NCI-H2196 (cell line): ENCODE data around the gene WDR27.

Source experiments
- DNase-seq: peaks from one replicate; lab custom pipeline; 2025; ENCODE audit not compliant: unreplicated experiment; lab: John Stamatoyannopoulos, UW

Gene WDR27

DNA sequence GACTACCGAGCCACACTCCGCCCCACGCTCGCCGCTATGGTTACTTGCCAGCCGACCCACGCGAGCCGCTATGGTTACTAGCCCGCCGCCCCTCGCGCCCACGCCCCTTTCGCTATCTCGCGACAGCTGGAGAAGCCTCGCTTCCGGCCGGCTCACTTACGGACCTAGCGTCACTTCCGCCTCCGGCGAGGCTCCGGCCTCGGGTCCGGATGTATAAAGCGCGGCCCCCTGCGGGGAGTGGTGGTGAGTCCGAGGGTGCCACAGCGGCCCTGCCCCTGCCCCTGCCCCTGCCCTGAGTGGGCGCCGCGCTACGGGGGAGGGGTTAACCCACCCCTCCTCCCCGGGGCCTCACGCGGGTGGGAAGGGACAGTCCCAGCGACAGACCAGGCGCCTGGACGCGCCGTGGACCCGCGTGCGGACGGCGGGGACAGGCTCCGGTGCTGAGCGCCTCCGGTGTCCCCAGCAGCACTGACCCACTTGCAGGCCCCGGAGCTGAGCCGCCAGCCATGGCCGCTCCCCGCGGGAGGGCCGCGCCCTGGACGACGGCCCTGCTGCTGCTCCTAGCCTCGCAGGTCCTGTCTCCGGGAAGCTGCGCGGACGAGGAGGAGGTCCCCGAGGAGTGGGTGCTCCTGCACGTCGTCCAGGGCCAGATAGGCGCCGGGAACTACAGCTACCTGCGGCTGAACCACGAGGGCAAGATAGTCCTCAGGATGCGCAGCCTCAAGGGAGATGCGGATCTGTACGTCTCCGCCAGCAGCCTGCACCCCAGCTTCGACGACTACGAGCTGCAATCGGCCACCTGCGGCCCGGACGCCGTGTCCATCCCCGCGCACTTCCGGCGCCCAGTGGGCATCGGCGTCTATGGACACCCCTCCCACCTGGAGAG lies at the start of gene WDR27, which contains the start of gene C6orf120:
Gene WDR27, minus strand, starts transcription at position 76 of the 886 bp plus-strand sequence. CDS start 13,024 bp downstream, outside the sequence.
Gene C6orf120, plus strand, starts transcription at position 173 of the 886 bp plus-strand sequence. Its CDS starts 334 bp downstream, at position 507.
- peak; percentile 88 for DNase-seq

DNA sequence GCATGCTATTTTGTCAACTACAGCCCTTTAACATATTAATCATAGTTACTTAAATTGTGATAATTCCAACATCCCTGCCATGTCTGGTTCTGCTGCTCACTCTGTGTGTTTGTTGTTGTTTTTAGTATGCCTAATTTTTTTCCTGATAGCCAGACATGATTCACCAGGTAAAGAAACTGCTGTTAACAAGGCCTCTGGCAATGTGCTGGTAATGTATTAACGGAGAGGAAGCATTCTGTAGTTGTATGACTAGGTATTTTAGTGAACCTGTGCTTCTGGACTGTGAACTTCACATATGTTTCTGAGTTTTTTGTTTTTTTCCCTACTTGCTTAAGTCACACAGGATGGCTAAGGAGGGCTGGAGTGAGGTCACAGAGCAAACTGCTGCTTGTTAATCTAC lies 44.7 kb upstream of the WDR27 start:
- DNase-seq, result no peak

DNA sequence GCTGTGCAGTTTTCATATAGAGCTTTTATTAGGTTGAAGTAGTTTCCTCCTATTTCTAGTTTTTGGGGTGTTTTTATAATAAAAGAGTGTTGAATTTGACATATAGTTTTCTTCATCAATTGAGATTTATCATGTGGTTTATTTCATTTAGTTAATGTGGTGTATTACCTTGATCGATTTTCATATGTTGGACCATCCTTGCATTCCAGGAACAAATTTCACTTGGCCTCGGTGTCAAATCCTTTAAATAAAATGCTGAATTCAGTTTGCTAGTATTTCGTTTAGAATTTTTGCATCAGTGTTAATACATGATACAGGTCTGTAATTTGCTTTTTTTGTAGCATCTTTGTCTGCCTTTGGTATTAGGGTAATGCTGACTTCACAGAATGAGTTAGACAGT lies 43.6 kb upstream of the WDR27 start:
- no peak for DNase-seq

DNA sequence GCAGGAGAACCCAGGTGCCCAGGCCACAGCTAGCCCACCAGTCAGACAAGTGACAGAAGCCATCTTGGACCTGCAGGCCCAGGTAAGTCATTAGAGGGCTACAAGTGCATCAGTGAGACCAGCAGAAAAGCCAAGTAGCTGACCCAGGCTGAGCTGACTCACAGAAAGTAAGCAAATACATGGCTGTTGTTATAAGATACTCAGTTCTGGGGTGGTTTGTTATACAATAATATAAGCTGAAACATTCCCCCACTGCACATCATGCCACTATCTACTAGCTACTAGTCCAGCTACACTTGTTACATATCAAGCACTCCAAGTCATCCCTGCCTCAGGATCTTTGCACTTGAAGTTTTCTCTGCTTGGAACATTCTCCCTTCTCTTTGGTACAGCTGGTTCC lies 39.5 kb upstream of the WDR27 start:
- no peak for DNase-seq

DNA sequence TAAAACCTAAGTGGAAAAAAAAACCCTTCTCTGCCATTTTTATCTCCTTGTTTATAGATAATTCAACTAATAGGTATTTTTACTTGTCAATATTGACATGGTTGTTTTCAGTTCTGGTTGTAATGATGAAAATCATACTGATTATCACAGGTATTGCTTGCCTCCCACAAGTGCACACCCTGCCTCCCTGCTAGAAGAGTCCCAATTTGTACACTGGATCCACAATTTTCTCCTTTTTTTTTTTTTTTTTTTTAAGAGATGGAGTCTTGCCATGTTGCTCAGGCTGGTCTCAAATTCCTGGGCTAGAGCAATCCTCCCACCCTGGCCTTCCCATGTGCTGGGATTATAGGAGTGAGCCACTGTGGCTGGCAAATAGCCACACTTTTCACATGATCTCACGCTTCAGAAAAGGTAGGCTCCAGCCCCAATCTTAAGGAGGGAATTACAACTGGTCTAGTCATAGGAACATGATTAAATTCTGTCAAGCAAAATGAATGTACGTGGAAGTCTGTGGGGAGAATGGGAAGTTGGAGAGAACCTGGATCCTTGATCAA lies 37.2 kb upstream of the WDR27 start:
- DNase-seq, result no peak

DNA sequence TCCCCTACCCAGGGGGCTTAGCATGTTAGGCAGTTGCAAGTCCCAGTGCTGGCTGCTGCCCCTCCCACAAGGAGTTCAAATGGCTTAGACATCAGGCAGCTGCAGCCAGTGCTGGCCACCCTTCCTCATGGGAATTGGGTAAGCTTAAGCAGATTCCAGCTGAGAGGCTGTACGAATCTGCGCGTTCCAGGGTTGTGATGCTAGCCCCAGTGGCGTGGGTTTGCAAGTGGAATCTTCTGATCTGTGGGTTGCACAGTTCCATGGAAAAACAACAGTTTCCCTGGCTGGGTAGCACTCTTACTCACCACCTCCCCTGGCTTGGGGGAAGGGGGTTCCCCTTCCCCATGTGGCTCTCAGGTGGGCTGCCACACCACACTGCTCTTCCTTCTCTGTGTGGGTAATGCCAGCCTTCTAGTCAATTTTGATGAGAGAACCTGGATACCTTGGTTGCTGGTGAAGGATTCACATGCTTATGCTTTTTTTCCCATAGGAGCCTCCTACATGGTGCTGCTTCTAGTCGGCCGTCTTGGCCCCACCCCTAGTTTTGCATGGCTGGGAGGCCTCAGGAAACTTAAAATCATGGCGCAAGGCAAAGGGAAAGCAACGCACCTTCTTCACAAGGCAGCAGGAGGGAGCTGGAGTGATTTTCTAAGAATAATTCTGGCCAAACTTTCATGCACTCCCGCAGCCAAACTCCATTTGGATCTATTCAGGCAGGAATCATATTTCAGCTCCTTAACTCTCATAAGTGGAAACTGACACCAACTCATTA lies 36.6 kb upstream of the WDR27 start:
- no peak for DNase-seq

DNA sequence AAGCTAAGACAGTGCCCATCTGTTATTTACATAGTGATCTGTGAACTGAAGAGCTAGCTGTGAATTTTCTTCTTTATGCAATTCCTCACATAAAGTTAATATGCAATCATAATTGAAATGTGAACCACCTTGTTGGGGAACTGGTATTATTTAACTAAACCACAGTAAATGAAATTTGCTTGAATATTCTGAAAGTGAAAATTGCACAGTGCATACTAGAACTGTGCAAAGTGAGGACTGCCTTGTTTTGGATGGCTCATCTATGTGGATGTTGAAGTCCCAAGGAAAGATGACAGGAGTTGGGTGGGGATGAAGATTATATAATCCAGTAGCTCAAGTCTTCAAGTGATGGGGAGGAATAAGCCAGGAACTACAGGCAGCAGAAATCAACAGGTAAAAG lies 28.1 kb upstream of the WDR27 start:
- no peak for DNase-seq

DNA sequence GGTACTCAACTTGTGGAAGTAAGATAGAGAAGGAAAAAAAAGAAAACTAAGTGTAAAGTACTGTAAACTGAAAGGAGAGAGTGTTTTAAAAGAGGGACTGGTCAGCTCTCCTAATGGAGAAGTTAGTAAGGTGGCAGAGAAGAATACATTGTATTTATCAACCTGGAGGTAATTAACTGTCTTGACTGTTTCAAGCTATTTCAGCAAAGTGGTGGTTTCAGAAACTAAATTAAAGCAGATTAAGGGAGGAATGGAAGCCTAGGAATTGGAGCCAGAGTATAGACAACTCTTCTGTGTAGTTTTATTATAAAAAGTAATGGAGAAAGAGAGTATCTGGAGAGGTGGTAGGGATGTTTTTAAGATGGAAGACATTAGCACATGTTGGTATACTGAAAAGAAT lies 25.1 kb upstream of the WDR27 start:
- DNase-seq, result no peak

DNA sequence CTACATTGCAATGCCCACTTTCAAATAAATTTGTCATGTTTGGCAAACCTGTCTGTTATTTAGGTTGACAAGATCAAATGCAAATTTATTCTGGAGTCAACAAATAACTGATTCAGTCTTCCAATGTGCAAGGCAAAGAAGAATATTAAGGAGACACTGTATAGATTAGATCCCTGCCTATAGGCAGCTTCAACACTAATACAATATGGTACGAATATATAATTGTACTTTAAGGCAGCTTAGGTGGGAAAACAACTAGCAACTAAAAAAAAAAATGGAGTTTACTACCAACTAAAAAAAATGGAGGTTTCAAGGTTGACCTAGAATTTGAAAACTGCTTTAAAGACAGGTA lies 24.2 kb upstream of the WDR27 start:
- no peak for DNase-seq

DNA sequence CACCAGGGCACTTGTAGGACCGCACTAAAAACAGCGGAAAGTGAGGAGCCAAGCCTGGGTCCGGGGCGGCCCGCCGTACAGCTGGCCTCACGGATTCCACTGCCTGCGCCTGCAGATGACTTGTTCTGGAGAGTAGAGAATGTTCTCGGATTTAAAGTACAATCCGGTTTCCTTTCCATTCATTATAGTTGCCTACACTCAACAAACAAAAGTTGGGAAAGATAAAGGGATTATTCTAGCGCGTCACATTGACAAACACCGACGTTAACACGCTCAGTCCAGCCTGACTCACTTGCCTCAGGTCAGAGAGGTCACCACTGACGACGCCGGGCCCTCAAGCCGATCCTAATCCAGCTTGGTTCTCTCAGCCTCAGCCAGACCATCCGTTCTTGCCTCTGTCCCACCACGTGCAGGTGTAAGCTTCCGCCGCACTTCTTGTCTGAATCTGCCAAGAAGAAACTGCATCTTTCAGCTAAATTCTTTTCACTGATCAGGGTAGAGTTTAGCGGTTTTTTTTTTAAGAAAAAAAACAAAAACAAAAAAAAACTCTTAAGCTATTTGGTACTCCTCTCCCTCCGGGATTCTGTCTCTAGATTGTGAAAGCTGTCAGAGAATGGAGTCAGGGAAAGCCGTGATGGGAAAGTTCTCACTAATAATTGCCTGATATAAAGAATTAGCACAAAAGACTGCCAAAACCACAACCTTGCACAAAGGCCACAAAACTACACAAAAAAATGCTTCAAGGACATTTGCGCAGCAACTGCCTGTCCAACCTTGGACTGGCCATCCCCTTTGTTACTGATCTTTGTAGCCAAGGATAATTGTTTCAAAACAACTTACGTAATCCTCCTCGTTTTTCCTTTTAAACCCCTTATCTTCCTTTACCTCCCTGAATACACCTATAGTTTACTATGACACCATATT lies 23.6 kb upstream of the WDR27 start:
- peak; percentile 4 for DNase-seq

DNA sequence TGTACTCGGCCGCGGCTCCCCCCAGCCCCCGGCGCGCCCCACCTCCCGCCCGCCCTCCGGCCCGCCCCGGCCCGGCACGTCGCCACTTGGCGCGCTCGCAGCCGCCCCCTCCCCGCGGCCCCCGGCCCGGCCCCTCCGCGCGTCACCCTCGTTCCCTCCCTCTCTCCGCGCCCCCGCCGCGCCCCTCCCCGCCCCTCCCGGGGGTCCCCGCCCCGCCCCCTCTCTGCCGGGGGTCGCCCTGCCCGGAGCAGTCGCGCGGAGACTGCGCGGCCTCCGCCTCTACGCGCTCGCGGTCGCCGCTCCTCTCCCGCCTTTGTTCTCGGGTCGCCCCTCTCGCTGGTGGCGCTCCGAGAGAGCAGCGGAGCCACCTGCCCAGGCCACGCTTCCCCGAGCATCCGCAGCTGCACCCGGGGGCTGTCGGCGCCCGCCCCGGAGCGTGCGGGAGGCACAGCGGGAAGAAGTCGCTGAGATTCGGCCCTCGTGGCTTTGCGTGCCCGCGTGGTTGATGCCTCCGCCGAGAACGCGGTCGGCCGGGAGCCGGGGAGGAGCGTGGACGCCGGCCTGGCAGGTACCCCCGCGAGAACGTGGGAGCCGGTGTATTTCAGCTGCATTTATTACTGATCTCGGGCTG lies 22.8 kb upstream of the WDR27 start, which contains the start of gene PHF10:
Gene PHF10, minus strand, starts transcription at position 7 of the 631 bp plus-strand sequence. CDS start 569 bp downstream, outside the sequence.
- DNase-seq, result peak; percentile 7

DNA sequence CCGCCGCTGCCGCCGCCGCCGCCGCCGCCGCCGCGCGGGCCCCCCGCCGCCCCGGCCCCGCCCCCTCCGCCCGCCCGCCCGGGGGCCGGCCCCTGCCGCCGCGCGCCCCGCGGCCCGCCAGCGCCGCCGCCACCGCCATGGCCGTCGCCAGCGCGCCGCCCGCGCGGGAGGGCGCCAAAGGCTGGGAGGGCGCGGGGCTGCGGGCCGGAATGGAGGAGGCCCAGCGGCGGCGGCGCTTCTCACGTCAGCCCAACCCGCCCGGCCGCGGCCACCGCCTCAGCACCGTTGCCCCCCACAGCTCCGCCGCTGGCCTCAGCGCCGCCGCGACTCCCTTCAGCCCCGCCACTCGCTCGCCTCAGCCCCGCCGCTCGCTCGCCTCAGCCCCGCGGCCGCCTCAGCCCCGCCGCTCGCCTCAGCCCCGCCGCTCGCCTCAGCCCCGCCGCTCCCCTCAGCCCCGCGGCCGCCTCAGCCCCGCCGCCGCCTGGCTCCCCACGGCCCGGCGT lies 22.2 kb upstream of the WDR27 start:
- peak; percentile 25 for DNase-seq

DNA sequence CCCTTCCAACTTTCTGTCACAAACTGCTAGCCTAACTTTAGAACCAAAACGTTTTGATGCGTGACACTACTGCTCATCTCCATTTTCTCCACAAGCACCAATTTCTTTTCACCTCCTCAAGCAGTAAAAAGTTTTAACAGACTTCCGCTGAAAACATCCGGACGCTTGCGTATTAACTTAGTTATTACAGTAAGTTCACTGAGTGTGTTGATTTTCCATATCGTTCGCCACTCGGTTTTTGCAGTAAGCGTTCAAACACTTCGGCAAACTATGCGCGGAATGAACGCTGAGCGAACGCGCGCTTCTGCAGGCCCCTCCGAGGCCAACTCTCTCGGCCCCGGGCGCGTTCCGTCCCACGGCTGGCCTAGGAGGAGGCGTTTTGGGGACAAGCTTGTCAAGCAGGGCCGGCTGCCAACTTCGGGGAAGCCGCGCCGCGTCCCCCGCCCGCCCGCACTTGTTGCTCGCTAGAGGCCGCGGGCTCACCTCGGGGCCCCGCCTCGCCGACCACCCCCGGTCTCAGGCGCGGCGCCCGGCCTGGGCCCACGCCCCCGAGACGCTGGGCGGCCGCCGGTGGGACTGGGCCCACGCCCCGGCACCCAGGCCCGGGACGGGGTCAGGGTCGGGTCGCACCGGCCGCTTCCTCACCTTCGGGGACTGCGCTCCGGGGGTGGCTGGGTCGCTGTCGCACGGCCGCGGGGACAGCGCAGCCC lies 21.5 kb upstream of the WDR27 start:
- peak; percentile 8 for DNase-seq

DNA sequence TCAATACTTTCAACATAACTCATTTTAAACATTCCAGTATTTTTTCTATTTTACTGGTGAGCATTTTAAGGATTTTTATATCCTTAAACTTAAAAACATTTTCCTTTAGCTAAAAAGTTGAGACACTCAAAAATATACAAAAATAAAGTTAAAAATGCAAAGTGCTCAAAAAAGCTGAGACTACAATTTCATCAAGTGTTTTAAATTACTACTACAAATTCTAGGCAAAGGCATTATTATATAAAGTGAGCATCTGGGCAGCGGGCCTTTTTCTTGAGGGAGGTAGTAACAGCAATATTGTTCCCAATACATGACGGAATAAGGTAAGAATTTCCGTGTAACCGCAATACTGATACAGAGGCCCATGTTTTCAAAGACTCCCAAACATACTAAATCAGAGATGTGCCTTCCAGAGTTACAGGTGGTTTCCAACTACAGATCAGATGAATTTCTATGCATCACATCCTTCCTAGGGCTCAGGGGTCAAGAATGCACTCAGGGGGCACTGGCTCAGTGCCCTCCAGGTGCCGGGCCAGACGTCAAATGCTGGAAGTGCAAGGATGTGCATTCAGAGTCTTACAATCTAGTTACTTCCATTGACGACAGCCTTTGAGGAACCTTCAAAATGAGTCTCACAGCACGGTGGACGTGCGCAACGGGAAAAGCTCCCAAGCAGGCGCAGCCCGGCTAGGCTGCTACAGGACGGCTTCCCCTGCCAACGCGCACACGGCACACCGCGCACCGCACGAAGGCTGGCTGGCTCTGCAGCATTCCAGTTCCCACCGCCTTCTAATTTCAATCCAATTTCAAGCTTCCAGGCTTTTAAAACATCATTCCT lies 20.8 kb upstream of the WDR27 start:
- peak; percentile 33 for DNase-seq

DNA sequence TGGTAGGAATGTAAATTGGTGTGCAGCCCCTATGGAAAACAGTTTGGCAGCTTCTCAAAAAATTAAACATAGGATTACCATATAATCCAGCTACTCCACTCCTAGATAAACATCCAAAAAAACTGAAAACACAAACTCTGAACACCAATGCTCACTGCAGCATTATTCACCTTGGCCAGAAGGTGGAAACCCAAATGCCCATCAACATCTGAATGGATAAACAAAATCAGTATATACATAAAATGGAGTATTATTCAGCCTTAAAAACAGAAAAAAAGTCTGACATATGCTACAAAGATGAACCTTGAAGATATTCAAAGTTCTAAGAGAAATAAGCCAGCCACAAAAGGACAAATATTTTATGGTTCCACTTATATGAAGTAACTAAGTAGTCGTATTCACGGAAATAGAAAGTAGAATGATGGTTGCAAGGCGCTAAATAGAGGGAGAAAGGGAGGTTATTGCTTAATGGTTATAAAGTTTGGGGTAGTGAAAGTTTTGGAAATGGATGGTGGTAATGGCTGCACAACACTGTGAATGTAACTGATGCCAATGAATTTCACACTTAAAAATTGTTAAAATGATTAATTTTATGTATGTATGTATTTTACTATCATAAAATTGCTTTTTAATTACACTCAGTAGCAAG lies 18.5 kb upstream of the WDR27 start:
- no peak for DNase-seq

DNA sequence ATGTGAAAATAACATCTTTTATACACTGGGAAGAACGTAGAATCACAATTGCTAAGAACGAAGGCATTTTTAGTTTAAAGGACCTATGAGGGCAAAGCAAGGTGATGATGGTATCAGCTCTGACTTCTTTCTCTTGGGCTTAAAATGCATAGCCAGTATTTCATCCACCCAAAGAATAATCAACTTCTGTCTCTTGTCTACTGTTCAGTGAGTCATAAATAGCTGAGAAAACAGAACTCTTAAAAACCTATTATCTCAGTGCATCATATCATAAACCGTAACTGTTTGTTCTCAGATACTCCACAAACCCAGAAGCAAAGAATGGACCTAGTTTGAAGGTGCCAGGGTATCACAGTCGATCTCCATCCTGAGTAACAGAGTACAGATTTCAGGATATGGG lies 17.3 kb upstream of the WDR27 start:
- DNase-seq, result no peak

DNA sequence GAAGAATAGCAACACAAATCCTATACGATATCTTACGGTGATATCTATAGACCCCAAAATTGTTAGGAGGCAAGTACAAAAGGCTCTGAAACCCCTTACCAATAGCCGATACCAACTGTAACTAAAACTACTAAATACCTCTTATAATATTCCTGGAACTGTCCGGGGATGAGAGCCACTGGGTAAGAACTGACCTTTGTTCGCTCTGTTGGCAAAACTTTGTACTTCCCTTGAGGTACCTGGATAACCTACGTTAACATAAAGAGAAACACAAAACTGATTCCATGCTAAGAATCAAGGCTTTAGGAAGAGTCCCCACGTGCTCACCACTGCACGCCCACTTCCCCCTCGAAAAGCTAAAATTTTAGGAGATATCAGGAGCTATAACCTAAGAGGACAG lies 12.8 kb upstream of the WDR27 start:
- no peak for DNase-seq

DNA sequence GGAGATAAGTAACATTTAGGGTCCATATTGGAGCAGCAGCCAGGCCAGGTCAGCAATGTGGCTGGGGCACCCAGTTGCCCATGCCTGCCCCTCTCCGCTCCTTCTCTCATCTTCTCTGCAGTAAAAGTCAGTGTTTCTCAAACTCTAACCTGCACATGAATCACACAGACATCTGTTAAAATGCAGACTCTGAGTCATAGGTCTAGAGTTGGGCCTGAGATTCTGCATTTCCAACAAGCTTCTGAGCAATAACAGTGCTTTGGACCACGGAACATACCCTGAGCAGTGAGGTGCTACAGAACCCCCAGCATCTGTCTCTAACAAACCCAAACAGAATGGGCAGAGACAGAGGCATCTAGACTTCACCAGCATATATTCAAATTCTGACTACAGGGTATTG lies 12.3 kb upstream of the WDR27 start:
- DNase-seq, result no peak
